ENCODE measurements around the gene IAH1. TPM values are rescaled to one million over a fixed set of nuclear protein-coding genes. Genes with fewer than 3 reads are reported as not detected.

The IAH1 gene
- total and polyA plus RNA-seq, 4 donors, result 44.9 to 76.0 (median 68.4) TPM

- H3K4me3 ChIP-seq (ENCODE audit: low read depth, low read length), result no peak overlapping the region
- peaks cover 23% of the 10 kb centered on the region for H3K36me3 ChIP-seq (ENCODE audit: control insufficient read depth, insufficient read depth, low read length)
- H3K4me1 ChIP-seq (ENCODE audit: control insufficient read depth, insufficient read depth, low read length), result peaks cover 18% of the 10 kb centered on the region
- peak in 1 of 6 donors; percentile 82 for DNase-seq (ENCODE audit: low read depth in 4 of 6, low spot score in 6 of 6)
- H3K27me3 ChIP-seq (ENCODE audit: control insufficient read depth, insufficient read depth, low read length), result no peaks in the 10 kb centered on the region
- no CpG with 5 or more reads among the region's 5 CpGs for WGBS (ENCODE audit: insufficient coverage)
- no peaks in the 10 kb centered on the region for H3K9me3 ChIP-seq (ENCODE audit: control insufficient read depth, insufficient read depth, low read length)
- no peak overlapping the region for H3K27ac ChIP-seq (ENCODE audit: low read depth, low read length)
These were observed 3.1 kb upstream of the IAH1 start for GRCh38 chr2:9471206-9471605.

- no peak overlapping the region for H3K27ac ChIP-seq (ENCODE audit: low read depth, low read length)
- no CpG with 5 or more reads among the region's 9 CpGs for WGBS (ENCODE audit: insufficient coverage)
- H3K4me1 ChIP-seq (ENCODE audit: control insufficient read depth, insufficient read depth, low read length), result peaks cover 18% of the 10 kb centered on the region
- H3K36me3 ChIP-seq (ENCODE audit: control insufficient read depth, insufficient read depth, low read length), result peaks cover 27% of the 10 kb centered on the region
- no peaks in the 10 kb centered on the region for H3K9me3 ChIP-seq (ENCODE audit: control insufficient read depth, insufficient read depth, low read length)
- H3K27me3 ChIP-seq (ENCODE audit: control insufficient read depth, insufficient read depth, low read length), result no peaks in the 10 kb centered on the region
- DNase-seq (ENCODE audit: low read depth in 4 of 6, low spot score in 6 of 6), result no peak
- no peak overlapping the region for H3K4me3 ChIP-seq (ENCODE audit: low read depth, low read length)
These were observed 1.8 kb upstream of the IAH1 start for GRCh38 chr2:9472511-9472910.

- H3K27ac ChIP-seq (ENCODE audit: low read depth, low read length), result no peak overlapping the region
- no peaks in the 10 kb centered on the region for H3K9me3 ChIP-seq (ENCODE audit: control insufficient read depth, insufficient read depth, low read length)
- no peak for DNase-seq (ENCODE audit: low read depth in 4 of 6, low spot score in 6 of 6)
- H3K4me3 ChIP-seq (ENCODE audit: low read depth, low read length), result peak overlapping the region; percentile 79
- H3K36me3 ChIP-seq (ENCODE audit: control insufficient read depth, insufficient read depth, low read length), result peaks cover 20% of the 10 kb centered on the region
- WGBS (ENCODE audit: insufficient coverage), result 19% methylated on average over 23 of the region's 24 CpGs
- H3K27me3 ChIP-seq (ENCODE audit: control insufficient read depth, insufficient read depth, low read length), result no peaks in the 10 kb centered on the region
- H3K4me1 ChIP-seq (ENCODE audit: control insufficient read depth, insufficient read depth, low read length), result peaks cover 18% of the 10 kb centered on the region
These were observed 905 bp upstream of the IAH1 start for GRCh38 chr2:9473308-9473984.

GRCh38 chr2:9473985-9474360 is 378 bp upstream of the IAH1 start:
- no peaks in the 10 kb centered on the region for H3K9me3 ChIP-seq (ENCODE audit: control insufficient read depth, insufficient read depth, low read length)
- H3K4me1 ChIP-seq (ENCODE audit: control insufficient read depth, insufficient read depth, low read length), result peaks cover 18% of the 10 kb centered on the region
- H3K27me3 ChIP-seq (ENCODE audit: control insufficient read depth, insufficient read depth, low read length), result no peaks in the 10 kb centered on the region
- WGBS (ENCODE audit: insufficient coverage), result 3% methylated on average over 39 of the region's 39 CpGs
- peak overlapping the region; percentile 33 for H3K27ac ChIP-seq (ENCODE audit: low read depth, low read length)
- DNase-seq (ENCODE audit: low read depth in 4 of 6, low spot score in 6 of 6), result peak; percentile 21 to 86 (median 35)
- H3K36me3 ChIP-seq (ENCODE audit: control insufficient read depth, insufficient read depth, low read length), result peaks cover 18% of the 10 kb centered on the region
- H3K4me3 ChIP-seq (ENCODE audit: low read depth, low read length), result peak overlapping the region; percentile 79

- H3K4me1 ChIP-seq (ENCODE audit: control insufficient read depth, insufficient read depth, low read length), result peaks cover 18% of the 10 kb centered on the region
- no peak overlapping the region for H3K27ac ChIP-seq (ENCODE audit: low read depth, low read length)
- WGBS (ENCODE audit: insufficient coverage), result no CpG with 5 or more reads among the region's 7 CpGs
These were observed 3.6 kb downstream of the IAH1 start for GRCh38 chr2:9477914-9478313.

GRCh38 chr2:9478526-9478925 is 4.2 kb downstream of the IAH1 start:
- Histone ChIP-seq H3K9me3 (ENCODE audit: control insufficient read depth, insufficient read depth, low read length) (no peaks in the 10 kb centered on the region), H3K27me3 (ENCODE audit: control insufficient read depth, insufficient read depth, low read length) (no peaks in the 10 kb centered on the region), H3K4me1 (ENCODE audit: control insufficient read depth, insufficient read depth, low read length) (peaks cover 16% of the 10 kb centered on the region), H3K4me3 (ENCODE audit: low read depth, low read length) (no peak overlapping the region), H3K27ac (ENCODE audit: low read depth, low read length) (no peak overlapping the region), H3K36me3 (ENCODE audit: control insufficient read depth, insufficient read depth, low read length) (peaks cover 37% of the 10 kb centered on the region)
- no peak for DNase-seq (ENCODE audit: low read depth in 4 of 6, low spot score in 6 of 6)
- WGBS (ENCODE audit: insufficient coverage), result 83% methylated on average over 1 of the region's 3 CpGs

More at GRCh38 chr2:9477914-9478313, 3.6 kb downstream of the IAH1 start:
- H3K4me3 ChIP-seq (ENCODE audit: low read depth, low read length), result no peak overlapping the region
- no peaks in the 10 kb centered on the region for H3K9me3 ChIP-seq (ENCODE audit: control insufficient read depth, insufficient read depth, low read length)
- DNase-seq (ENCODE audit: low read depth in 4 of 6, low spot score in 6 of 6), result no peak
- H3K36me3 ChIP-seq (ENCODE audit: control insufficient read depth, insufficient read depth, low read length), result peaks cover 32% of the 10 kb centered on the region
- no peaks in the 10 kb centered on the region for H3K27me3 ChIP-seq (ENCODE audit: control insufficient read depth, insufficient read depth, low read length)

GRCh38 chr2:9480157-9480556 is 5.8 kb downstream of the IAH1 start:
- Histone ChIP-seq H3K4me1 (ENCODE audit: control insufficient read depth, insufficient read depth, low read length) (peaks cover 8% of the 10 kb centered on the region), H3K9me3 (ENCODE audit: control insufficient read depth, insufficient read depth, low read length) (no peaks in the 10 kb centered on the region), H3K36me3 (ENCODE audit: control insufficient read depth, insufficient read depth, low read length) (peaks cover 51% of the 10 kb centered on the region), H3K27me3 (ENCODE audit: control insufficient read depth, insufficient read depth, low read length) (no peaks in the 10 kb centered on the region), H3K4me3 (ENCODE audit: low read depth, low read length) (no peak overlapping the region), H3K27ac (ENCODE audit: low read depth, low read length) (no peak overlapping the region)
- 100% methylated on average over 3 of the region's 4 CpGs for WGBS (ENCODE audit: insufficient coverage)
- no peak for DNase-seq (ENCODE audit: low read depth in 4 of 6, low spot score in 6 of 6)

- Histone ChIP-seq H3K27ac (ENCODE audit: low read depth, low read length) (no peak overlapping the region), H3K9me3 (ENCODE audit: control insufficient read depth, insufficient read depth, low read length) (no peaks in the 10 kb centered on the region), H3K36me3 (ENCODE audit: control insufficient read depth, insufficient read depth, low read length) (peaks cover 71% of the 10 kb centered on the region), H3K27me3 (ENCODE audit: control insufficient read depth, insufficient read depth, low read length) (no peaks in the 10 kb centered on the region), H3K4me3 (ENCODE audit: low read depth, low read length) (no peak overlapping the region), H3K4me1 (ENCODE audit: control insufficient read depth, insufficient read depth, low read length) (no peaks in the 10 kb centered on the region)
- no peak for DNase-seq (ENCODE audit: low read depth in 4 of 6, low spot score in 6 of 6)
These were observed 8.8 kb downstream of the IAH1 start for GRCh38 chr2:9483107-9483506.

GRCh38 chr2:9484533-9484932 is 10.2 kb downstream of the IAH1 start:
- Histone ChIP-seq H3K4me1 (ENCODE audit: control insufficient read depth, insufficient read depth, low read length) (no peaks in the 10 kb centered on the region), H3K9me3 (ENCODE audit: control insufficient read depth, insufficient read depth, low read length) (no peaks in the 10 kb centered on the region), H3K27me3 (ENCODE audit: control insufficient read depth, insufficient read depth, low read length) (no peaks in the 10 kb centered on the region), H3K36me3 (ENCODE audit: control insufficient read depth, insufficient read depth, low read length) (peaks cover 71% of the 10 kb centered on the region), H3K27ac (ENCODE audit: low read depth, low read length) (no peak overlapping the region), H3K4me3 (ENCODE audit: low read depth, low read length) (no peak overlapping the region)
- 100% methylated on average over 3 of the region's 5 CpGs for WGBS (ENCODE audit: insufficient coverage)
- no peak for DNase-seq (ENCODE audit: low read depth in 4 of 6, low spot score in 6 of 6)

Data from spinal cord (tissue), 10 donors.